Measurements from ENCODE around the gene NAA35. TPM values are rescaled to one million over a fixed set of nuclear protein-coding genes. Genes with fewer than 3 reads are reported as not detected.

NAA35 gene
- total and polyA plus RNA-seq, 2 experiments from 2014 or later: 17.8 to 28.6 TPM

GRCh38 chr9:86022687-86023266 lies 81.8 kb downstream of the NAA35 start:
- no peak for DNase-seq (ENCODE audit: low spot score)
- no peaks in the 10 kb centered on the region for H4K20me1 ChIP-seq (ENCODE audit: insufficient read depth, poor library complexity, severe bottlenecking)
- H3K4me2 ChIP-seq: no peak overlapping the region
- no peak overlapping the region for H3K4me3 ChIP-seq
- H3K27ac ChIP-seq: no peak overlapping the region
- no peaks in the 10 kb centered on the region for H3K9me3 ChIP-seq (ENCODE audit: low read depth)
- no peak for TF ChIP-seq CTCF (IDR thresholded peaks at IDR 0.05; ENCODE audit: poor library complexity)
- no peak for TF ChIP-seq EZH2 (IDR thresholded peaks at IDR 0.05; ENCODE audit: borderline replicate concordance)
- TF ChIP-seq EZH2phosphoT487 (IDR thresholded peaks at IDR 0.05; ENCODE audit: low read depth, severe bottlenecking, unreplicated experiment): no peak
- WGBS (ENCODE audit: low lambda C conversion rate, missing lambda C conversion rate): 95% methylated on average over 3 of the region's 3 CpGs
- H3K9me2 ChIP-seq (replicated peaks; ENCODE audit: insufficient read depth): no peaks in the 10 kb centered on the region
- no peaks in the 10 kb centered on the region for H3K79me2 ChIP-seq
- H2AFZ ChIP-seq: no peak overlapping the region
- no peaks in the 10 kb centered on the region for H3K36me3 ChIP-seq (replicated peaks; ENCODE audit: insufficient read depth, low read depth)
- no peaks in the 10 kb centered on the region for H3K27me3 ChIP-seq
- no peaks in the 10 kb centered on the region for H3K4me1 ChIP-seq (ENCODE audit: insufficient read depth)

GRCh38 chr9:86027767-86028166 lies 86.8 kb downstream of the NAA35 start:
- H3K27me3 ChIP-seq: no peaks in the 10 kb centered on the region
- H3K4me2 ChIP-seq: no peak overlapping the region
- H2AFZ ChIP-seq: no peak overlapping the region
- DNase-seq (ENCODE audit: low spot score): no peak
- TF ChIP-seq EZH2 (IDR thresholded peaks at IDR 0.05; ENCODE audit: borderline replicate concordance) (no peak), CTCF (IDR thresholded peaks at IDR 0.05; ENCODE audit: poor library complexity) (no peak), EZH2phosphoT487 (IDR thresholded peaks at IDR 0.05; ENCODE audit: low read depth, severe bottlenecking, unreplicated experiment) (no peak)
- H3K9me2 ChIP-seq (replicated peaks; ENCODE audit: insufficient read depth): no peaks in the 10 kb centered on the region
- H4K20me1 ChIP-seq (ENCODE audit: insufficient read depth, poor library complexity, severe bottlenecking): no peaks in the 10 kb centered on the region
- H3K79me2 ChIP-seq: no peaks in the 10 kb centered on the region
- H3K36me3 ChIP-seq (replicated peaks; ENCODE audit: insufficient read depth, low read depth): peaks cover 4% of the 10 kb centered on the region
- no peaks in the 10 kb centered on the region for H3K4me1 ChIP-seq (ENCODE audit: insufficient read depth)
- 96% methylated on average over 4 of the region's 4 CpGs for WGBS (ENCODE audit: low lambda C conversion rate, missing lambda C conversion rate)
- no peaks in the 10 kb centered on the region for H3K9me3 ChIP-seq (ENCODE audit: low read depth)
- H3K4me3 ChIP-seq: no peak overlapping the region
- H3K27ac ChIP-seq: no peak overlapping the region

GRCh38 chr9:86034863-86035734 lies 94.2 kb downstream of the NAA35 start:
- H3K9me3 ChIP-seq (ENCODE audit: low read depth): no peaks in the 10 kb centered on the region
- DNase-seq (ENCODE audit: low spot score): peak; percentile 49
- no peaks in the 10 kb centered on the region for H3K9me2 ChIP-seq (replicated peaks; ENCODE audit: insufficient read depth)
- H2AFZ ChIP-seq: no peak overlapping the region
- no peaks in the 10 kb centered on the region for H3K27me3 ChIP-seq
- H3K4me2 ChIP-seq: no peak overlapping the region
- 84% methylated on average over 17 of the region's 17 CpGs for WGBS (ENCODE audit: low lambda C conversion rate, missing lambda C conversion rate)
- H3K27ac ChIP-seq: no peak overlapping the region
- no peaks in the 10 kb centered on the region for H4K20me1 ChIP-seq (ENCODE audit: insufficient read depth, poor library complexity, severe bottlenecking)
- peaks cover 4% of the 10 kb centered on the region for H3K36me3 ChIP-seq (replicated peaks; ENCODE audit: insufficient read depth, low read depth)
- TF ChIP-seq CTCF (IDR thresholded peaks at IDR 0.05; ENCODE audit: poor library complexity) (peak; percentile 35), EZH2 (IDR thresholded peaks at IDR 0.05; ENCODE audit: borderline replicate concordance) (no peak), EZH2phosphoT487 (IDR thresholded peaks at IDR 0.05; ENCODE audit: low read depth, severe bottlenecking, unreplicated experiment) (no peak)
- H3K79me2 ChIP-seq: no peaks in the 10 kb centered on the region
- no peak overlapping the region for H3K4me3 ChIP-seq
- no peaks in the 10 kb centered on the region for H3K4me1 ChIP-seq (ENCODE audit: insufficient read depth)
